GM10266 (cell line): ENCODE measurements around the gene TPH2.

ENCODE experiments used
- DNase-seq: peaks from one replicate; pipeline ENCODE4 v3.0.0; 2012; ENCODE audit errors: extremely low spot score
- CTCF ChIP-seq: IDR thresholded peaks from 2 replicates; pipeline ENCODE4 v1.5.1; 2012; ENCODE audit warnings: mild to moderate bottlenecking, low read depth; ENCODE audit not compliant: control insufficient read depth, insufficient read depth; ENCODE audit errors: missing control alignments

The TPH2 gene

GRCh38 chr12:72037006-72037795 lies 98.6 kb downstream of the TPH2 start:
- DNase-seq: no peak
- no peak for TF ChIP-seq CTCF

GRCh38 chr12:72041811-72042210 lies 103.2 kb downstream of the TPH2 start:
- TF ChIP-seq CTCF: no peak
- no peak for DNase-seq

DNA sequence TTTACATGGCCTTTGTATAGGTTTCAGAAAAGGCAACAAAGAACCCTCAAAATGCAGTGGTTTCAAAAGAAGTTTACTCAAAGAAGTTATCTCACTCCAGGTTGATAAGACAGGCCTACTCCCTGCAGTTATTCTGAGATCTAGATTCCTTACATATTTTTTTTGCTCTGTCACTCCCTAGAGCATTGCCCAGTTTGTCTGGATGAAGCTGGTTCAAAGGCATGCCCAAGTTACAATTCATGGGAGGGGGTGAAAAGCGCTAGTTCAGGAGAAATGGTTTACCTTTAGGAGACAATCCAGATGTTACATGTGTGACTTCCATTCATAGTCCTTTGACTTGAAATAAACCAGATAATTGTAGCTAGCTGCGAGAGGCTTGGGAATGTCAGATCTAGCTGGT lies 115.0 kb downstream of the TPH2 start:
- no peak for DNase-seq
- no peak for TF ChIP-seq CTCF

DNA sequence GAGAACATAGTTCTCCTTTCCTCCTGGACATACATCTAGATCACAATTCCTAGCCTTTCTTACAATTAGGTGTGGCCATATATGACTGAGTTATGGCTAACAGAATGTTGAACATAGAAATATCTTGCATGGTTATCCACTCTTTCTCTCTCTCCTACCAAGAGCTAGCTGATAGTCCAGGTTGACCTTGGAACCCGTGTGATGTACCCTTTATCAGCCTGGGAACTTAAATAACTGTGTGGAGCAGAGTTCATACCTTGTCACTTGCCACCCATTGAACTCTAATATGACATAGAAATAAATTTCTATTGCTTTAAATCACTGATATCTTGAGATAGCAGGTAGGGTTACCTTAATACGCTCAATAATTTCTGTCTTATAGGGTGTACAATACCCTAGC lies 115.9 kb downstream of the TPH2 start:
- no peak for TF ChIP-seq CTCF
- no peak for DNase-seq

DNA sequence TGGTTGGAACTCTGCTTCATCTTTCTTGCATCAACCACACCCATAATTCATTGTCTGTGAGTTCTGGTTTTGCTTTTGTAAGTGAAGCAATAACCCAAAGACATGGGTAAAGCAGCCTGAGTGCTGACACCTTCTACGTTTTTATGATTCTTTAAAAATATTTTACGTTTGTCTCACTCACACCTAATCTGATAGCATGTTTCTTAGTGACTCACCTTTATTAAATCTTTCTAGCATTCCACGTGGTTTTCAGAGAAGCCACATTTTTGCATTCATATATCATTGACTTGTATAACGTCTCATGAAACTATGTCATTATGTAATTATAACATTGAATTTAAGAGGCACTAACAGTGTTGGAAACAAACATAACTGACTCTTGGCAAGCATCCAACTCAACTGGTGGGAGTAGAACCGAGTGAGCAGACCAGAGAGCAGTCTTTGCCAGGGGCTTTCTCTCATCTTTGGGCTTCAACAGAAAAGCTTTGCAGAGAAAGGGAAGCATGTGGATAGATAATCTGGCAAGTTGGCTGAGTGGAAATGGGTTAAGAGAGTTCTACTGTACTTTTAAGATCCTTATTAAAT lies 118.8 kb downstream of the TPH2 start:
- no peak for TF ChIP-seq CTCF

GRCh38 chr12:72063073-72063472 lies 124.4 kb downstream of the TPH2 start:
- no peak for TF ChIP-seq CTCF
- no peak for DNase-seq

More for the DNA sequence above, 118.8 kb downstream of the TPH2 start:
- no peak for DNase-seq

GRCh38 chr12:72071030-72071429 lies 132.4 kb downstream of the TPH2 start:
- no peak for TF ChIP-seq CTCF
- DNase-seq: no peak
